HG03103 (cell line): ENCODE measurements around the gene SCG5.

Source experiments
- ATAC-seq: cut with Tn5 transposase; IDR thresholded peaks from one replicate; pipeline ENCODE4 v1.9.1; 2021; ENCODE audit warnings: low read depth; ENCODE audit not compliant: unreplicated experiment

SCG5 gene

DNA sequence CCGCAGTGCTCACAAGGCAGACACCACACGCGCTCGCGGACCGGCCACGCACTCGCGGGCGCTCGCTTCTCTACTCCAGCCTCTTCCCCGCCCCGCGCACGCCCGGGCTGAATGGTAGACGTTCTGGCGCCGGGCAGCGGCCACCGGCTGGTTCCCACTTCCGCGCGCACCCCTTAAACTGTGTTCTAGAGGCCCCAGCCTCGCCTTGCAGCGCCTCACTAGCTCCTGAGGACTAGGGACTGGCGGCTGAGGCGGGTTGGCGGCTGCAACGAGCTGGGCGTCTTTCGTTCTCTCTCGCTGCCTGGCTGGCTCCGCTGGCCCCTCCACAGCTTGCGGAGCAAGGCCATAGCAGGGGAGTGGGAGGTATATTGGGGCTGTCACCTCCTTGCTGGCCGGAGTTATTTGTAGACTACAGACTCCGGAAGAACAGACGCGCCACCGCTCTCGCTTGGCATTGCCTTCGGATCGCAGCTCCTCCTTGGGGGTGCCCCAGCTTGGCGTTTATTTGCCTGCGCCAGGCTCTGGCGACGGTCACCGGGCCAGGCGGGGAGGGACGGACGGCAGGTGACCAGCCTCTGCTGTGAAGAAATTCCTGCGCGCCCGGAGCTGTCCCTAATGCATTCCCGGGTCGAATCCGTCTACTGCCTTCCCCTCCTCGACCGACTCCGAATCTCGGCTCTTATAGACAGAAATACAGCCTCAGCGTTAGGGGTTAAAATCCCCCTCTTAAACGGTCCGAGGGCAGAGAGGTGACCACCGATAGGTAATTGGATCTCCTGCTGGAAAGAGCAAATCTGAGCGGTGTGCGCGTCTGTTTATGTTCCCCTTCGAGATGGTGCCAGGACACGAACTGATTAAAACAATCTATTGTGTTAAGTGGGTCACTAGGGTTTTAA, 77.6 kb downstream of the SCG5 start:
- ATAC-seq: no peak

DNA sequence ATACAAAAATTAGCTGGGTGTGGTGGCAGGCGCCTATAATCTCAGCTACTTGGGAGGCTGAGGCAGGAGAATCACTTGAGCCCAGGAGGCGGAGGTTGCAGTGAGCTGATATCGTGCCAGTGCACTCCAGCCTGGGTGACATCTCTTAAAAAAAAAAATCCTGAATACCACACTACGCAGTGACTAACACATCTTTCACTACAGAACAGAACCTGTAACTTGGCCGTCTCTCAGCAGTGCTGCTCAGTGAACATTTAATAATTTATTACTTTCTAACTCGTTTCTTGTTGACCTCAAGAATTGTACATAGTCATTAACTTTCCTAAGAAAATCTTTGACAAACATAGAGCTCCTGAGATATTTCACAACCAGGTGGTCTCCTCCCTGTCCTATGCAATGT, 80.1 kb downstream of the SCG5 start:
- ATAC-seq: no peak

DNA sequence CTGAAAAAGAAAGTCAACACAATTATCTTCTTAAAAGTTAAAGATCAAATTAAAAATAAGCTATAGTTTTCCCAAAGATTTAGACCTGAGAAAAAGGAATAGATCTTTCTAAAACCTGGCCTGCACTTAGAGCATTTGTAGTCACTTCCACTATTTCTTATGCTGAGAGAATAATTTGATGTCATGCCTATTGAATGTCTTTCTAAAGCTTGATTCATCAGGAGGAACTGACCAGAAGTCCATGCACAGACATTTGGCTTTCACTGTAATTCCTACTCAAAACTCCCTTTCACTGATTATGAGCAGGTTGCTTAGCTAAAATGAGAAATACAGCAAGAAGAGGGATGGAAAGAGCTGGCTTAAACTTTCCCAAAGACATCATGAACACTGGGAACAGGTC, 80.6 kb downstream of the SCG5 start:
- no peak for ATAC-seq

DNA sequence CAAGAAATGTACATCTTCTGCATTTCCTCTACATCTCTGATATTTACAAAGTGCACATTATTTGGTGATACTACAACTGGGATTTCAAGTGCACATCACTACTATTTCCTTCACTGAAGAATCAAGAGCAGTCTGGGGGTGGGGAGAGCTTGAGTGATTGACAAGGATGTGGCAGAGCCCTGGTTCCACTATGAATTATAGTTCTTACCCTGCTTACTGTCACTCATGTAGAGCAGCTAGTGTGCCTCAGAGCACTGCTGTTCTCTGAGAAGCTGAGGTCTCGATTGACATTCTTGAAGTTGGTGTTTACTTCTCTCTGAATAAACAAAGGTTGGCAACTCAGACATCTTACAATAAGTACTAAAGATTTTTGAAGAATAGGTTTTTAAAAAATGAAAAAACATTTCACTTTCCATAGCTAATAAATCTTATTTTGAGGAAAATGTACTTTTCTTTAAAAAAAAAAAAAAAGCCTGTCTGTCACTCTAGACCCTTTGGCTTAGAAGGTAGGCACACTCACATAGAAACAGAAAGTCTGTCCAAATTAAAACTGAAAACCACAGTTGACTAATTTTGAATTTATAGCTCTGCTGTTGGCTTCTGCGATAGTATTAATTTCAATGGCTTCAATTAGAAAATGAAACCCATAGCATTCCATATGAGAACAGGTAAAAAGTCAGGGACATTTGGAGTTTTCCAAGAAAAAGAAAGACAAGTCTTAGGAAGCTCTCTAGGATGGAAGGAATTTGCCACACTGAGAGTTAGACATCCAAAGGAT, 81.8 kb downstream of the SCG5 start:
- ATAC-seq: peak; percentile 93

DNA sequence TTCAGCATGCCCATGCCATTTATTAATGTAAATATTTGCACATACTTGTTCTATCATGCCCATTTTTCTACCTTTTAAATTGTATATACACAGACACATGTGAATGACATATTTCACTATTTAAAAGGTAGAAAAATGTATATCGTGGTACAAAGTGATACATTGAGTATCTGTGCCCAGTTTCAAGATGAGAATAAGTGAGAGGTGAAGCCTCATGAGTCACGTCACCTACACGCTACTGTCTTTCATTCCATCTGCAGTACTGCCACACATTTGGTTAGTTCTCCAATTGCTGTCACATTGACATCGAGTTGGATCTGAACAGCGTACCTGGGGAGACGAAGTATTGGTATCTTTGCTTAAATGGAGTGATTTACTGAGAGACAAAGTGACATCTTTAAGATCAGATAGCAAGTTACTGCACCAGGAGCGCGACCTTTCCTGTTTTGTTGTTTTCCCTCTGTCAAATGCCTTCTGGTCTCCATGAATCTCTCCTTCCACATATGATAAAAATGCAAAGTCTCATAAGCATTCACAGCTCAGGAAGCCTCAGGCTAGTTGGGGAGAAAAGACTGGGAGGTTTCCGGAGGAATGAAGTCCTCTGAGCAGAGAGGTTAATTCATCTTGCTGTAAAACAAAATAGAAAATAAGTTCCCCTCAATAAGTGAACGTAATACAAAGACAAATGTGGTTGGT, 88.3 kb downstream of the SCG5 start:
- no peak for ATAC-seq

DNA sequence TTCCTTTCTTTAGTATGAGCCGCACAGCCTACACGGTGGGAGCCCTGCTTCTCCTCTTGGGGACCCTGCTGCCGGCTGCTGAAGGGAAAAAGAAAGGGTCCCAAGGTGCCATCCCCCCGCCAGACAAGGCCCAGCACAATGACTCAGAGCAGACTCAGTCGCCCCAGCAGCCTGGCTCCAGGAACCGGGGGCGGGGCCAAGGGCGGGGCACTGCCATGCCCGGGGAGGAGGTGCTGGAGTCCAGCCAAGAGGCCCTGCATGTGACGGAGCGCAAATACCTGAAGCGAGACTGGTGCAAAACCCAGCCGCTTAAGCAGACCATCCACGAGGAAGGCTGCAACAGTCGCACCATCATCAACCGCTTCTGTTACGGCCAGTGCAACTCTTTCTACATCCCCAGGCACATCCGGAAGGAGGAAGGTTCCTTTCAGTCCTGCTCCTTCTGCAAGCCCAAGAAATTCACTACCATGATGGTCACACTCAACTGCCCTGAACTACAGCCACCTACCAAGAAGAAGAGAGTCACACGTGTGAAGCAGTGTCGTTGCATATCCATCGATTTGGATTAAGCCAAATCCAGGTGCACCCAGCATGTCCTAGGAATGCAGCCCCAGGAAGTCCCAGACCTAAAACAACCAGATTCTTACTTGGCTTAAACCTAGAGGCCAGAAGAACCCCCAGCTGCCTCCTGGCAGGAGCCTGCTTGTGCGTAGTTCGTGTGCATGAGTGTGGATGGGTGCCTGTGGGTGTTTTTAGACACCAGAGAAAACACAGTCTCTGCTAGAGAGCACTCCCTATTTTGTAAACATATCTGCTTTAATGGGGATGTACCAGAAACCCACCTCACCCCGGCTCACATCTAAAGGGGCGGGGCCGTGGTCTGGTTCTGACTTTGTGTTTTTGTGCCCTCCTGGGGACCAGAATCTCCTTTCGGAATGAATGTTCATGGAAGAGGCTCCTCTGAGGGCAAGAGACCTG, 89.5 kb downstream of the SCG5 start:
- ATAC-seq: no peak

DNA sequence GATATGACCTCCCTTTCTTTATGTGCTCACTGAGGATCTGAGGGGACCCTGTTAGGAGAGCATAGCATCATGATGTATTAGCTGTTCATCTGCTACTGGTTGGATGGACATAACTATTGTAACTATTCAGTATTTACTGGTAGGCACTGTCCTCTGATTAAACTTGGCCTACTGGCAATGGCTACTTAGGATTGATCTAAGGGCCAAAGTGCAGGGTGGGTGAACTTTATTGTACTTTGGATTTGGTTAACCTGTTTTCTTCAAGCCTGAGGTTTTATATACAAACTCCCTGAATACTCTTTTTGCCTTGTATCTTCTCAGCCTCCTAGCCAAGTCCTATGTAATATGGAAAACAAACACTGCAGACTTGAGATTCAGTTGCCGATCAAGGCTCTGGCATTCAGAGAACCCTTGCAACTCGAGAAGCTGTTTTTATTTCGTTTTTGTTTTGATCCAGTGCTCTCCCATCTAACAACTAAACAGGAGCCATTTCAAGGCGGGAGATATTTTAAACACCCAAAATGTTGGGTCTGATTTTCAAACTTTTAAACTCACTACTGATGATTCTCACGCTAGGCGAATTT, 91.2 kb downstream of the SCG5 start:
- no peak for ATAC-seq

DNA sequence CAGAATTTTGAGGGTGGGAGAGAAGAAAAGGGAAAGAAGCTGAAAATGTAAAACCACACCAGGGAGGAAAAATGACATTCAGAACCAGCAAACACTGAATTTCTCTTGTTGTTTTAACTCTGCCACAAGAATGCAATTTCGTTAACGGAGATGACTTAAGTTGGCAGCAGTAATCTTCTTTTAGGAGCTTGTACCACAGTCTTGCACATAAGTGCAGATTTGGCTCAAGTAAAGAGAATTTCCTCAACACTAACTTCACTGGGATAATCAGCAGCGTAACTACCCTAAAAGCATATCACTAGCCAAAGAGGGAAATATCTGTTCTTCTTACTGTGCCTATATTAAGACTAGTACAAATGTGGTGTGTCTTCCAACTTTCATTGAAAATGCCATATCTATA, 91.8 kb downstream of the SCG5 start:
- no peak for ATAC-seq

DNA sequence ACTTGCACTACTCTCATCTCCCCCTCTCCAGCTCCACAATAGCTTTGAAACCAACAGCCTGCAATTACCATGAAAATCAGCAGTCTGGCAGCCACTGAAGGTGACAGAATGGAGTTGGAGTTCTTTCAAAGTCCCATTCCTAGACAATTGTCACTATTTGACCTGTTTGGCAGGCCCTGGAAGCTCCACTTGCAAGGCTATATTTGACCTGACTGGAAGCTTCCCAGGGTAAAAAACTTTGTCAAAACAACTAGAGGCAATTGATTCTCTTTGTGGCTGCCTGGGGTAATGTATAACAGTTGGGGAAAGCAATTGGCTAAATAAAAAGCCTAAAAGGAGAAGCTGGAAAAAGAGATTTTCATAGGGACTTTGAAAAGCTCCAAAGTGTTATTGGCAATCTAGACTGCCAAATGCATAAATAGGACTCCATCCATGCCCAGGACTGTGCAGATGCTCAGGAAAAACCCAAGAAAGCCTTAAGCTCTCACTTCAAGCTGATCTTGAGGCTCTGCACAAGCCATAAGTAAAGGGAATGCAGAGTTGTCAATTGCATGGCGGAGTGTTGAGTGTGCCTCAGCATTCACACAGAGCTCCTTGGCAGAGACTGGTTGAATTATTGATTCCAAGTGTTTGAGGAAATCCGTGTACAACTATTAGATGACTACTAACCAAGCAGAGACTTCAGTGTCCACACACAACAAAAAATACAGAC, 94.6 kb downstream of the SCG5 start:
- ATAC-seq: no peak

DNA sequence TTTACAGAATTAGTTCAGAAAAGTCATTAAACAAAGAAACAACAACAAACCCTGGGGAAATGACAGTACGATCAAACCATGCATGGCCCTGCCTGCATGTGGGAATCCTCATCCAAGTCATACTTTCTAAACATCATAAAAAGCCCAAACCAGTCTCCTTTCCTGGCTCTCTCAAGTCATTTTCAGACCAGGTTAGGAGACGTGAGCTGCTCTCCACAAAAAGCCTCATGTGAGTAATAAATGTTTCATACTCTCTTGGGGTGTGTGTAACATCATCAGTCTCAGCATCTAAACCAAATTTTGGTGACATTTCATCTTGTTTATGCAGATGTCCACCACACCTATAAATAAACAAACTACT, 95.2 kb downstream of the SCG5 start:
- ATAC-seq: no peak

DNA sequence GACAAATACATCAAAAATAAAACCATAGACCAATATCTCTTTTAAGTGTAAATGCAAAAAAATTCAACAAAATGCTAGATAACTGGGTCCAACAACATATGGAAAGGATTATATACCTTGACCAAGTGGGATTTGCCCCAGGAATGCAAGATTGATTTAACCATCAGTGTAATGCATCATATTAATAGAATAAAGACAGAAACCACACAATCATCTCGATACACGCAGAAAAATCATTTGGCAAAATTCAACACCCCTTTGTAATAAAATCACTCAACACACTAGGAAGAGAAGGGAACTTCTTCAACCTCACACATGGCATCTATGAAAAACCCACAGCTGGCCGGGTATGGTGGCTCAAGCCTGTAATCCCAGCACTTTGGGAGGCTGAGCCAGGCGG, 95.8 kb downstream of the SCG5 start:
- no peak for ATAC-seq

DNA sequence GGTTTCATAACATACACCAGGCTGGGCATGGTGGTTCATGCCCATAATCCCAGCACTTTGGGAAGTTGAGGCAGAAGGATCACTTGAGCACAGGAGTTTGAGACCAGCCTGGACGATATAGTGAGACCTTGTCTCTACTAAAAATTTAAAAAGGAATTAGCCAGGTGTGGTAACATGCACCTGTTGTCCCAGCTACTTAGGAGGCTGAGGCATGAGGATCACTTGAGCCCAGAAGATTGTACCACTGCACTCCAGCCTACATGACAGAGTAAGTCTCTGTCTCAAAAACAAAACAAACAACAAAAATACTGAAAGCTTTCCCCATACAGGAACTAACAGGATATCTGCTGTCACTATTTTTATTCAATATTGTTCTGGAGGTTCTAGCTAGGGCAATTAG, 97.2 kb downstream of the SCG5 start:
- ATAC-seq: no peak

DNA sequence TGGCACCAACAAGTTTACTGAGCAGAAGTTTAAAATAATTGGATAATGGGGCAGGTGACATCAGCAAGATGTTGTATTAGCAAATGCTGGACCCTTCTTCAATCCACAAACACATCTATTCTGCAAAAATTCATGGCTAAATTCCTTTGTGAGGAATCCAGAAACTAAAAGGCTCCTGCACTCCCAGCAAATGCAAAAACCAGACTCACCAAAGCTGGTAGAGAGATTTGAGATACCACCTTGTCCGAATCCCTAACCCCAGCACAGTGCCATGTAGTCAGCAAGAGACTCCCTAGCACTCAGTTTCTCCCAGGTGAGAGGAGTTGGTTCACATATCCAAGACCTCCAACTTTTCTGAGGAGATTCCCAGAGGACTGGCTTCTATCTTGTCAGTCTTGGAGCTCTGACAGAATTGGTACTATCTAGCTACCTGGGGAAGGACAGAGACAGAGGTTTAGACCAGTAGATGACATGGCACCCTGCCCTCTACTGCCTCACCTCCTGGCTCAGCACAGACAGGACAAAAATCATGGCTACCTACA, 98.1 kb downstream of the SCG5 start:
- ATAC-seq: no peak

DNA sequence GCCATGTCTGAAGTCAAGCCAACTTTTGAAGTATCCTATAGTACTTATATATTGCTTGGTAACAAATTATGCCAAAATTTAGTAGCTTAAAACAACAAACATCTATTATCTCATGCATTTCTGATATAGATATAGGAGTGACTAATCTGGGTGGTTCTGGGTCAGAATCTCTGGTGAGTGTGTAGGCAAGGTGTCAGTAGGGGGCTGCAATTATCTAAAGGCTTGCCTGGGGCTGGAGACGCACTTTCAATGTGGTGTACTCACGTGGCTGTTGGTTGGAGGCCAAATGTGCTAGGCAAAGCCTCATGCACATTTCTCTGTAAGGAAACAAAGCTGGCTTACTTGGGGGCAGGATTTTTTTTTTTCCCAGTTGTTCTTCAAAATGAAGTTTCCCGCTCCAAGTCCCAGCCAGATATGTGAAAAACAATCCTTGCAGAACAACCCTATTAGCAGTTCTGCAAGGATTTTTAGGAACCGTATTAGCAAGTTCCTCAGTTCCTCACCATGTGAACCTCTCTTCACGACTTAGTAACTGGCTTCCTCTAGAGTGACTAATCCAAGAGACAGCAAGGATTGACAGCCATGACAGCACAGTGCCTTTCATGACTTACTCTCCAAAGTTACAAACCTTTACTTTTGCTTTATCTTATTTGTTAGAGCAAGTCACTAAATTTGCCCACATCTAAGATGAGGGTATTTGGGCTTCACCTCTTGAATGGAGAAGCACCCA, 102.1 kb downstream of the SCG5 start:
- no peak for ATAC-seq

DNA sequence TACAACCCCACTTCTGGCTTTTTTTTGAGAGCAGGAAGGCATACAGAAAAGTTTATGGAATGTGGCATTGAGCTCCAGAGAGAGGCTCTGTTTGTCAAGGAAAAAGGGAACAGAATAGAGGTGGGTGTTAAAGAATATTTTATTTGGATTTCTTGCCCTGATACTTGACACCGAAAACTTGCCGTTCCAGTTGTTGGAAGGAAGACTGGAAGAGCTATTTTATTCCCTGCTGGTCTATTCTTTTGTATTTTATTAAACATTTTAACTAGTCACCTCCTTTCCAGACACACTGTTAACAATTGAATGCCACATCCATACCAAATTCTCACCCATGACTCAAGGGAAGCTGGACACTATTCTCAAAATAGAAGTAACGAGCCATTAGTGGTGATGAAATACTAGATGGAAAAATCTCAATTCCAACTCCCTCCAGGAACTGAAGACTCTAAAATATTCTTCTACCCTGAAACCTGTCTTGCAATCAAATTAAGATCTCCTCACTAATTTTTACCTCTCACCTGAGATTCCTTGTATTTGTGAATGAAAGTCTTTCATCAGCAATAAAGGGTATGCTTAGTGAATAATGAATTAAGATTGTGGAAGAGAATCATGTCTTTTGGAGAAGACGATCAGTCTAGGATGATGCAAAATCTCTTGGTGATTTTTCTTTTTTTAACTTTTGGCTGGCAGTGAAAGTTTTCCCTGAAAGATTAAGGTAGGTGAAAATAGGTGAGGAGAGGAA, 104.8 kb downstream of the SCG5 start:
- ATAC-seq: no peak
